Measurements from ENCODE around the gene CACNB4. TPM values are rescaled to one million over a fixed set of nuclear protein-coding genes. Genes with fewer than 3 reads are reported as not detected.

Gene CACNB4
- total RNA-seq, 2 donors from 2014 or later, result 15.4 to 40.6 TPM

DNA sequence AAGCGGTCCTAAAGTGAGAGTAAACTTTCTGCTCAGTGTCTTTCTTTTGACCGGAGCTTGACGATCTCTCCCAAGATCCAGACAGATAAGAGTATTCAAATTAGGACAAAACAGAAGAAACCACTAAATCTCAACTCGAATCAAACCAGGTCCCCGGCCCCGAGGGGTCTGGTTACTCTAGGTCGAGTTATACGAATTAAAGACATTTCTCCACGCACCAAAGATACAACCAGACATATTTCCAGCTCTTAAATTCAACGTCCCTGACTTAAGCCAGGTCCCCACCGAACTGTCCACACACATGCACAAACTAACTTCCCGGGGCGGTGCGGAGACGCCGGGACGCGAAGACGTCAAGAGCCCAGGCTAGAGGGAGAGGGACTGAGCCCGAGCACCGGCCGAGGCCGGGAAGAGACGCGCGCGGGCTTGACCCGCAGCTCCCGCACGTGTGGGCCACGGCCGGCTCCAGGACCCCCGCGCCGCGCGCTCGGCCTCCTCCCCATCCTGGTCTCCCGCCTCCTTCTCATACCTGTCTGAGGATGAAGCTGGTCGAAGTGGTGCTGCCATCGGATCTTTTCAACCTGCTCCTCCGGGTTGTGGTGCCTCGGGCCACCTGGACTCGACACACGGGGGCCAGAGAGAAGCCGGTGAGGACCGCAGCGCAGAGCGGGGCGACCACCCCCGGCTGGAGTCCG, 896 bp downstream of the CACNB4 start:
- peak; percentile 27 for DNase-seq (ENCODE audit: low spot score)
- H3K27me3 ChIP-seq (replicated peaks; ENCODE audit: insufficient read depth), result no peaks in the 10 kb centered on the region
- under 1% methylated on average over 48 of the region's 52 CpGs for WGBS
- H3K4me3 ChIP-seq, result peak overlapping the region; percentile 64
- intact Hi-C loops (cut with DNase I), result no loop called here
- TF ChIP-seq POLR2AphosphoS5 (IDR thresholded peaks at IDR 0.05) (no peak), CTCF (IDR thresholded peaks at IDR 0.05) (no peak), POLR2A (IDR thresholded peaks at IDR 0.05) (no peak)
- H3K36me3 ChIP-seq, result no peaks in the 10 kb centered on the region
- peak overlapping the region; percentile 79 to 83 for H3K27ac ChIP-seq
- H3K4me1 ChIP-seq (replicated peaks), result peaks cover 2% of the 10 kb centered on the region
- no peaks in the 10 kb centered on the region for H3K9me3 ChIP-seq

DNA sequence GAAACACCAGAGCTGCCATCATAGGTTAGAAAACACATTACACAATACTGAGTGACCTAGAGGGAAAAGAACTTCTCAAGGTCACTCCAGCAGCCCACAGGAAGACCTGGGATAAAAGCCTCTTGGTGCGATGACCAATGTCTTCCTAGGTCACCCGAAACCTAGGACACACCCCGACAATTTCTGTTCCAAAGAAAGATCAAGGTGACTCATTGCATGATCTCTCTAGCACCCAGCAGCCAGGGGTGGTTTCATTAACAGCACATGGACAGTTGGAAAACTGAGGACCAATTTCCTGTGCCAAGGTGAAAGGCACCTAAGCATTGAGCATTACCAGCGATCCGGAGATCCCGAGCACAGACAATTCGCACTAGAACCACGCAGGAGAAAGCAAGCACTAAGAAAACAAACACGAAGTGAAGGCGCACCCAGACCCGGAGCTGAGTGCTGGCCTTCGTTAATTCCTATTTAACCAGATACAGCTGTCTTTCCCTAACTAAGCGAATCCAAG, 1.5 kb downstream of the CACNB4 start:
- intact Hi-C loops (cut with DNase I), result no loop called here

DNA sequence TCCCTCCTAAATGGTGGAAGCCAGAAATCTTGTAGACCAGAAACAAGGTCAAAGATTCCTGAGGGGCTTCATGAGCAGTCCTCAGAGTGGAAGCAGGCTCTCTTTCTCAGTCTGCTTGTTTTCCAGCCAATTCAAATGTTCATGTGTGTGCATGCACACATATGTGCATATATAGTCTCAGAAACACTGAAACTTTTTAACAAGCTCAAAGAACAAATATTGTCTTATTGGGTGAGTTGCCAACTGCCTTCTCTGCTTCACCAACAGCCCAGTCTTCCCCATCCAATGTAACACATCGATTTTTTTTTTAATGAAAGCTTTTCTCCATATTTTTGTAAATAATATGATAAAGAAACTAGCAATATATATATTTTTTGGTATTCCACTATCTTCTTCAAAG, 3.7 kb downstream of the CACNB4 start:
- no peak for DNase-seq (ENCODE audit: low spot score)
- intact Hi-C loops (cut with DNase I), result no loop called here
- no peak overlapping the region for H3K27ac ChIP-seq
- no peaks in the 10 kb centered on the region for H3K9me3 ChIP-seq
- H3K27me3 ChIP-seq (replicated peaks; ENCODE audit: insufficient read depth), result no peaks in the 10 kb centered on the region
- WGBS, result 46% methylated on average over 1 of the region's 1 CpG
- H3K4me1 ChIP-seq (replicated peaks), result peaks cover 2% of the 10 kb centered on the region
- TF ChIP-seq POLR2AphosphoS5 (IDR thresholded peaks at IDR 0.05) (peak; percentile 4), POLR2A (IDR thresholded peaks at IDR 0.05) (no peak)
- no peak overlapping the region for H3K4me3 ChIP-seq
- H3K36me3 ChIP-seq, result no peaks in the 10 kb centered on the region

More for the DNA sequence above, 1.5 kb downstream of the CACNB4 start:
- no peaks in the 10 kb centered on the region for H3K27me3 ChIP-seq (replicated peaks; ENCODE audit: insufficient read depth)
- no peaks in the 10 kb centered on the region for H3K9me3 ChIP-seq
- peak overlapping the region; percentile 64 for H3K4me3 ChIP-seq
- H3K4me1 ChIP-seq (replicated peaks), result peaks cover 2% of the 10 kb centered on the region
- H3K27ac ChIP-seq, result peak overlapping the region; percentile 79 to 83
- TF ChIP-seq POLR2AphosphoS5 (IDR thresholded peaks at IDR 0.05) (no peak), CTCF (IDR thresholded peaks at IDR 0.05) (no peak), POLR2A (IDR thresholded peaks at IDR 0.05) (no peak)
- WGBS, result 9% methylated on average over 13 of the region's 13 CpGs
- H3K36me3 ChIP-seq, result no peaks in the 10 kb centered on the region
- DNase-seq (ENCODE audit: low spot score), result peak; percentile 22

DNA sequence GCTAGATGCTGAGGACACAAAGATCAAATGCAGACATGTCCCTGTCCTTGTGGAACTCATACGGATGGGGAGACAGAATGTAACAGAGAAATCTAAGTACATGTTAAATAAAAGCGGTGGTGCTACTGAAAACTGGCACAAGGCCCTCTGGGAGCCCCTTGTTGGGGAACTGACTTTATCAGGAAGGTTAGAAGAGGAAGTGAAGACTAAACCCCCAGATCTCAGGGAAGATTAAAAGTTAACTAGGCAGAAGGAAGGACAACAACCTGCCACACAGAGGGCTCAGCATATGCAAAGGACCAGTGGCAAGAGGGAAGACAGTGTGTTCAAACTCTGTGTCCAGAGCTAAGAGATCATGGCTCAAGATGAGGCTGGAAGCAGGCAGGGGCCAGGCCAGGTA, 4.8 kb downstream of the CACNB4 start:
- 85% methylated on average over 2 of the region's 2 CpGs for WGBS
- Histone ChIP-seq H3K27ac (no peak overlapping the region), H3K4me3 (no peak overlapping the region), H3K4me1 (replicated peaks) (no peaks in the 10 kb centered on the region), H3K36me3 (no peaks in the 10 kb centered on the region), H3K9me3 (no peaks in the 10 kb centered on the region), H3K27me3 (replicated peaks; ENCODE audit: insufficient read depth) (no peaks in the 10 kb centered on the region)
- TF ChIP-seq POLR2A (IDR thresholded peaks at IDR 0.05), result no peak
- TF ChIP-seq CTCF (IDR thresholded peaks at IDR 0.05), result no peak
- no peak for TF ChIP-seq POLR2AphosphoS5 (IDR thresholded peaks at IDR 0.05)
- no peak for DNase-seq (ENCODE audit: low spot score)
- intact Hi-C loops (cut with DNase I), result no loop called here

DNA sequence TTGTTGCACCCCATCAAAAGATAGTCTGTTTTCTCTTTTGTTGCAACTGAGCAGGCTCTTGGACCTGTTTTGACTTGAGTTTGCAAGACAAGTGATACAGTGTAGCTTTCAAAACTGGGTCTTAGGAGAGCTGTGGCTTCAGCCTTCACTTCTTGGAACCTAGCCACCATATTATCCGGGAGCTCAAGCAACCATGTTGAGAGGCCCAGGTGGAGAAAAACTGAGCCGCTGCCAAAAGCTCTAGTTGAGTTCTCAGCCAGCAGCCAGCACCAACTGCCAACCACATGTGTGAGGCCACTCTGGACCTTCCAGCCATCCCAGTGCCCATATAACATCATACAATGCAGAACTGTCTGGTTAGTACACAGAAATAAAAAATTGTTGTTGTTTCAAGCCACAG, 5.4 kb downstream of the CACNB4 start:
- Histone ChIP-seq H3K36me3 (no peaks in the 10 kb centered on the region), H3K27me3 (replicated peaks; ENCODE audit: insufficient read depth) (no peaks in the 10 kb centered on the region), H3K9me3 (no peaks in the 10 kb centered on the region), H3K27ac (no peak overlapping the region), H3K4me3 (no peak overlapping the region), H3K4me1 (replicated peaks) (no peaks in the 10 kb centered on the region)
- peak; percentile 40 for DNase-seq (ENCODE audit: low spot score)
- TF ChIP-seq POLR2AphosphoS5 (IDR thresholded peaks at IDR 0.05), result no peak
- TF ChIP-seq POLR2A (IDR thresholded peaks at IDR 0.05), result no peak
- no peak for TF ChIP-seq CTCF (IDR thresholded peaks at IDR 0.05)
- WGBS, result 31% methylated on average over 2 of the region's 2 CpGs
- intact Hi-C loops (cut with DNase I), result no loop called here

All from prostate gland (tissue), 2 donors.